Right lobe of liver (tissue), 6 donors: ENCODE results near the gene DCC. TPM values are rescaled to one million over a fixed set of nuclear protein-coding genes. Genes with fewer than 3 reads are reported as not detected.

Source experiments
- ATAC-seq, 4 donors: fragments of 200-7000 bp; cut with Tn5 transposase; one replicate each; pipeline ENCODE4 v1.9.1; 2020; ENCODE audit warnings: mild to moderate bottlenecking in 4 of 4, moderate library complexity in 4 of 4
- DNase-seq, 3 donors: peaks; one replicate each; pipeline ENCODE4 v3.0.0-alpha.2; 2020
- H3K27ac ChIP-seq, 3 donors: fragments of 200-600 bp; one replicate each; pipeline ENCODE4 v1.8.0; 2022
- H3K27me3 ChIP-seq, 2 donors: fragments of 200-600 bp; one replicate each; pipeline ENCODE4 v1.8.0; 2022
- H3K36me3 ChIP-seq, 4 donors: fragments of 200-600 bp; sonication (generic) in 1 of 4; one replicate each; pipeline versions ENCODE4 v1.5.1 to v1.8.0; 2017 to 2022; ENCODE audit warnings: control low read depth in 1 of 4
- H3K4me1 ChIP-seq, 4 donors: fragments of 200-600 bp; sonication (generic) in 1 of 4; one replicate each; pipeline versions ENCODE4 v1.5.1 to v1.8.0; 2017 to 2022; ENCODE audit warnings: control low read depth in 1 of 4
- H3K4me3 ChIP-seq, 3 donors: fragments of 200-600 bp; one replicate each; pipeline ENCODE4 v1.8.0; 2022
- H3K9me3 ChIP-seq, 4 donors: fragments of 200-600 bp; sonication (generic) in 1 of 4; one replicate each; pipeline versions ENCODE4 v1.5.1 to v1.8.0; 2017 to 2022; ENCODE audit warnings: control low read depth in 1 of 4
- POLR2A ChIP-seq: fragments of 450-650 bp; IDR thresholded peaks from one replicate; pipeline ENCODE4 v1.6.1; 2017; ENCODE audit warnings: antibody characterized with exemption, mild to moderate bottlenecking
- WGBS: methylation state at CpG from one replicate; pipeline ENCODE4 v1.1.6; 2018; ENCODE audit warnings: low coverage, low lambda C conversion rate; ENCODE audit not compliant: insufficient coverage; ENCODE audit errors: missing lambda C conversion rate; 5-methylcytosine and 5-hydroxymethylcytosine counted together
- intact Hi-C, 2 donors: fragments of 100-400 bp; cut with DNase I; formaldehyde crosslinking; loops; one replicate each; pipeline versions ENCODE4 v1.11.2 to v1.14.1; 2022
- total RNA-seq, 6 experiments: library from RNA; depleted of rRNA in 2 of 6; stranded (reverse); fragments of >200 nt in 2 of 6; fragmentation: NEBNext Ultra II Directional in 3 of 6; extraction: Animal tissue kit (Norgen Biotek cat#: 25700) in 3 of 6; gene quantifications; one replicate each; pipeline versions ENCODE4 v1.1.0 to v1.2.4, GENCODE V29; 2016 to 2023
- TF ChIP-seq, protein P1 (sequence below), 4 donors: fragments of 200-600 bp in 3 of 4; fragments of 450-650 bp in 1 of 4; IDR thresholded peaks; one replicate each; pipeline versions ENCODE4 v1.5.1 to v1.8.0; 2016 to 2022; ENCODE audit warnings: antibody characterized with exemption in 4 of 4, mild to moderate bottlenecking in 2 of 4
- donor health status: DM: no; HTN: yes; CAD: no.
- donor health status: DM: no; HTN: no; CAD: no.
- donor health status: DM: no; HTN: no; CAD: no.
- donor health status: DM: no; HTN: yes; CAD: no.
- donor health status: DM: no; HTN: yes; CAD: no.

DCC gene
- total RNA-seq, 6 experiments from 2014 or later: 0.06 TPM; not detected in 5

DNA sequence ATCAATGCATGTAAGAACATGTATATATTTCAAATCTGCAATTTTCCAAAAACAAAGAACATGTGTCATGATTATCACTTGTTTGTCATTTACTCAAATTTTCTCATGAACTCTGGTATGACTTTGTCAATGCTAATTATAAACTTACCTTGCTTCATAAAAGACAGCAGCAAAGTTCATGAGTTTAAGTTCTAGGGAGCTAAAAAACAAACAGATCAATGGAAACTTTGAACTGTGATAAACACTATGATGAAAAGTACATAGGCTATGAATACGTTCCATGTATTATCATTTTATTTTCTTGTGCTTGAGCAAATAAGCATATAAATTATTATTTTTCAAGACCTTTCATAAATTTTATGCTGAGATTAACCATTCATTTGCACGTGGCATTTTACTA, 943.7 kb downstream of the DCC start:
- WGBS: 20% methylated on average over 2 of the region's 2 CpGs
- peak in 1 of 4 donors; percentile 80 for ATAC-seq
- Histone ChIP-seq H3K4me3 (no peak overlapping the region), H3K4me1 (peaks cover 0 to 18% (median 0%) of the 10 kb centered on the region in 4 donors), H3K27ac (peak overlapping the region in 1 of 3 donors; percentile 45), H3K27me3 (no peaks in the 10 kb centered on the region), H3K9me3 (no peaks in the 10 kb centered on the region), H3K36me3 (no peaks in the 10 kb centered on the region)
- intact Hi-C loops: no loop called here
- no peak for TF ChIP-seq POLR2A
- TF ChIP-seq, protein P1, sequence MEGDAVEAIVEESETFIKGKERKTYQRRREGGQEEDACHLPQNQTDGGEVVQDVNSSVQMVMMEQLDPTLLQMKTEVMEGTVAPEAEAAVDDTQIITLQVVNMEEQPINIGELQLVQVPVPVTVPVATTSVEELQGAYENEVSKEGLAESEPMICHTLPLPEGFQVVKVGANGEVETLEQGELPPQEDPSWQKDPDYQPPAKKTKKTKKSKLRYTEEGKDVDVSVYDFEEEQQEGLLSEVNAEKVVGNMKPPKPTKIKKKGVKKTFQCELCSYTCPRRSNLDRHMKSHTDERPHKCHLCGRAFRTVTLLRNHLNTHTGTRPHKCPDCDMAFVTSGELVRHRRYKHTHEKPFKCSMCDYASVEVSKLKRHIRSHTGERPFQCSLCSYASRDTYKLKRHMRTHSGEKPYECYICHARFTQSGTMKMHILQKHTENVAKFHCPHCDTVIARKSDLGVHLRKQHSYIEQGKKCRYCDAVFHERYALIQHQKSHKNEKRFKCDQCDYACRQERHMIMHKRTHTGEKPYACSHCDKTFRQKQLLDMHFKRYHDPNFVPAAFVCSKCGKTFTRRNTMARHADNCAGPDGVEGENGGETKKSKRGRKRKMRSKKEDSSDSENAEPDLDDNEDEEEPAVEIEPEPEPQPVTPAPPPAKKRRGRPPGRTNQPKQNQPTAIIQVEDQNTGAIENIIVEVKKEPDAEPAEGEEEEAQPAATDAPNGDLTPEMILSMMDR (IDR thresholded peaks at IDR 0.05): no peak
- DNase-seq: no peak

DNA sequence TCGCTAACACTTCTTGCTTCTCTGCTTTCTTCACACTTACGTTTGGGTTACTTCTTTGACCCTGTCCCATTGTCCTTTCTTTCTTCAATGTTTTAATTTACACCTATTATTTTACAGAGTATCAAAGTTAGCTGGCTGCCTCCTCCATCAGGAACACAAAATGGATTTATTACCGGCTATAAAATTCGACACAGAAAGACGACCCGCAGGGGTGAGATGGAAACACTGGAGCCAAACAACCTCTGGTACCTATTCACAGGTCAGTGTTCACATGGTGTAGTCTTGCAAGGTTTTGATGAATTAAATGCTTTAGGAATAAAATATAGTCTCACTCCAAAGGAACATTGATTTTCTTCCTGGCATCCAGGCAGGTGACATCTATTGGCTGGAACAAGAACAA, 965.5 kb downstream of the DCC start:
- H3K9me3 ChIP-seq: no peaks in the 10 kb centered on the region
- WGBS: 74% methylated on average over 6 of the region's 6 CpGs
- no peaks in the 10 kb centered on the region for H3K36me3 ChIP-seq
- ATAC-seq (no peak), DNase-seq (no peak)
- TF ChIP-seq POLR2A: no peak
- no peak overlapping the region for H3K27ac ChIP-seq
- no peaks in the 10 kb centered on the region for H3K27me3 ChIP-seq
- H3K4me3 ChIP-seq: no peak overlapping the region
- no peaks in the 10 kb centered on the region for H3K4me1 ChIP-seq
- intact Hi-C loops: no loop called here

DNA sequence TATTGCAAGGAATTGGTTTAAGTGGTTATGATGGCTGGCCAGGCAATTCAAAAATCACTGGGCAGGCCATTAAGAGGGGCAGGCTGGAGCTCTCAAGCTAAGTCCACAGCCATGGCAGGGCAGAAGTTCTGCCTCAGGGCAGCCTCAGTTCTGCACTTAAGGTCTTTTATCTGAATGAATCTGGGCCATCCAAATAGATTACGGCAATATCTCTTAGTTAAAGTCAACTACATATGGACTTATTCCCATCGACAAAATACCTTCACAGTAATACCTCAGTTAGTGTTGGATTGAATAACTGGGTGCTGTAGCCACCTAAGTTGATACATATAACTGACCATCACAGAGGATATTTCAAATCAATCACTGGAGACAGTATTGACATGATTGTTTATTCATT, 979.6 kb downstream of the DCC start:
- WGBS: 47% methylated on average over 2 of the region's 2 CpGs
- H3K4me1 ChIP-seq: peaks cover 0 to 11% (median 0%) of the 10 kb centered on the region in 4 donors
- ATAC-seq (peak in 2 of 4 donors; percentile 51 to 99), DNase-seq (peak in 1 of 3 donors; percentile 48)
- no peaks in the 10 kb centered on the region for H3K9me3 ChIP-seq
- H3K36me3 ChIP-seq: no peaks in the 10 kb centered on the region
- no peaks in the 10 kb centered on the region for H3K27me3 ChIP-seq
- TF ChIP-seq, protein P1 (IDR thresholded peaks at IDR 0.05): no peak
- TF ChIP-seq POLR2A: no peak
- H3K27ac ChIP-seq: no peak overlapping the region
- intact Hi-C loops: no loop called here
- H3K4me3 ChIP-seq: no peak overlapping the region

DNA sequence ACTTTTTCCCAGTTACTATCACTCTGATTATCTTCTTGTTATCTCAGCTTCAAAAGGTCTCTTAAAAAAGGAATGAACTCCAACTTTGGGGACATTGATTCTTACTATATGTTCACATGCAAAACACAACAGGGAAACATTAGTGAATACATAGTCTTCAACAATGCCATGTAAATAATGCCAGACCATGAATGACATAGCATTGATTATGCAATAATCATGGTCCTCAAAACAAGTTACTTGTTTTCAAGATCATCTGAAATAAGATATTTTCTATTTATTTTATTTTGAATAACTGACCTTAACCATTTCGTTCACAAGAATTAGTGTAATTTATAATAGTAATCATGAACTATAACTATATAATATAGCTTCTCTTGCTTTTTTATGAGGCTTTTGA, 982.2 kb downstream of the DCC start:
- intact Hi-C loops: no loop called here
- TF ChIP-seq, protein P1 (IDR thresholded peaks at IDR 0.05): no peak
- no peak for TF ChIP-seq POLR2A
- ATAC-seq: no peak
- H3K27me3 ChIP-seq: no peaks in the 10 kb centered on the region
- 54% methylated on average over 1 of the region's 1 CpG for WGBS
- no peak for DNase-seq
- no peak overlapping the region for H3K4me3 ChIP-seq
- no peak overlapping the region for H3K27ac ChIP-seq
- H3K4me1 ChIP-seq: peaks cover 0 to 11% (median 0%) of the 10 kb centered on the region in 4 donors
- H3K36me3 ChIP-seq: no peaks in the 10 kb centered on the region
- no peaks in the 10 kb centered on the region for H3K9me3 ChIP-seq

DNA sequence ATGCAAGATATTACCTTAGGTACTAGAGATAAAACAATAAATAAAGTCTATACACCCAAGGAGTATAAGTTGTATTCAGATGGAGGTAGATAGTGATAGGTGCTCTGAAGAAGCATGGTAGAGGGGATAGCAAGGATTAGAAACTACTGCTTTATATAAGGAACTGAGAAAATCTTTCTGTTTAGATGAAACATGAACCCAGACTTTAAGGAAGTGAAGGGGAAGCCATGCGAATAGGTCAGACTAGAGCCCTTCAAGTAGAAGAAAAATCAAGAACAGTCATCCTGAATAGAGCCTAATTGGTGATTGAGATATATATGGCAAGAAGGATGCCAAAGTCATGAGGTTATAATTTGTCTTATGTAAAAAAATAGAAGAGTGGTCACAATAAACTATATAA, 984.4 kb downstream of the DCC start:
- H3K4me1 ChIP-seq: peaks cover 0 to 6% (median 0%) of the 10 kb centered on the region in 4 donors
- H3K27me3 ChIP-seq: no peaks in the 10 kb centered on the region
- no peak for DNase-seq
- intact Hi-C loops: no loop called here
- no peak overlapping the region for H3K4me3 ChIP-seq
- no peak for TF ChIP-seq POLR2A
- TF ChIP-seq, protein P1 (IDR thresholded peaks at IDR 0.05): no peak
- H3K9me3 ChIP-seq: no peaks in the 10 kb centered on the region
- H3K36me3 ChIP-seq: no peaks in the 10 kb centered on the region
- no peak overlapping the region for H3K27ac ChIP-seq
- no peak for ATAC-seq
- WGBS: 50% methylated on average over 1 of the region's 1 CpG
